ENCODE measurements around the gene CTPS1. TPM values are rescaled to one million over a fixed set of nuclear protein-coding genes. Genes with fewer than 3 reads are reported as not detected.

CTPS1 gene, protein sequence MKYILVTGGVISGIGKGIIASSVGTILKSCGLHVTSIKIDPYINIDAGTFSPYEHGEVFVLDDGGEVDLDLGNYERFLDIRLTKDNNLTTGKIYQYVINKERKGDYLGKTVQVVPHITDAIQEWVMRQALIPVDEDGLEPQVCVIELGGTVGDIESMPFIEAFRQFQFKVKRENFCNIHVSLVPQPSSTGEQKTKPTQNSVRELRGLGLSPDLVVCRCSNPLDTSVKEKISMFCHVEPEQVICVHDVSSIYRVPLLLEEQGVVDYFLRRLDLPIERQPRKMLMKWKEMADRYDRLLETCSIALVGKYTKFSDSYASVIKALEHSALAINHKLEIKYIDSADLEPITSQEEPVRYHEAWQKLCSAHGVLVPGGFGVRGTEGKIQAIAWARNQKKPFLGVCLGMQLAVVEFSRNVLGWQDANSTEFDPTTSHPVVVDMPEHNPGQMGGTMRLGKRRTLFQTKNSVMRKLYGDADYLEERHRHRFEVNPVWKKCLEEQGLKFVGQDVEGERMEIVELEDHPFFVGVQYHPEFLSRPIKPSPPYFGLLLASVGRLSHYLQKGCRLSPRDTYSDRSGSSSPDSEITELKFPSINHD
- 159 TPM for polyA plus RNA-seq (2012; ENCODE audit: insufficient read depth, insufficient read length)

DNA sequence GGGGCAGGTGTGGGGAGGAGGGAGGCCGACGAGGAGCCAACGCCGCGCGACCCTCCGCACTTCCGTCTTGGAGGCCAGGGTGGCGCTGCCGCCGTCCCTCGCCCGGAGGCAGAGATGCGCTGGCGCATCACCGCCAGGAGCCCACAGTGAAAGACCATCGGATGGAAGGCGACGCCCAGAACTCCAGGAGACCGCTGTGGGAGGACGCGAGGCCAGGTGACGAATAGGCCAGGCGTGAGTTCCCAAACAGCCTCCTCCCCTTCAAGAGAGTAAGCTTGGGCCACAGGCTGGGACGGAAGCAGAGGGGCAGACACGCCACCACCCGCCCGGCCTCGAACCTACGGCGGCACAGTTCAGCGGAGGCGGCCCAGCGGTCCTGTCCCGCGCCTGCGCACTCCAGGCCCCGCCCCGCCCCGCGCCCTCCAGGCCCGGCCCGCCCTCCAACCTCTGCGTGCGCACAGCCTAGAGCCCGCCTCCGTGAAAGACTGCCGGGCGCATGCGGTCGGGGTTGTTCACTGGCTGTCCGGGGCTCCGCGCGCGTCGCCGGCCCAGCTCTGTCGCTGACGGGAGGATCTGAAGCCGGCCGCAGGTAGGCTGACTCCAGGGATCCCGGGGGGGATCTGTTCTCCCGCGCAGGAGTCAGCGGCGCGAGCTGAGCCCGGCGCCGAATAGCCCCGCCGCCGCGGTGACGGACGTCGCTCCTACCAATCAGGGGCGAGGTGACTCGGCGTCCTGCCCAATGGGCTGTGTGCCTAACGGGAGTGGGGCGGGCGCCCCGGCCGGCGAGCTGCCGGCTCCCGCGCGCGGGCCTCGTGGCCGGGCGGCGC lies at the start of gene CTPS1:
Gene CTPS1, plus strand, starts transcription at position 456 of the 827 bp plus-strand sequence. CDS start 3,595 bp downstream, outside the sequence.
- peak within 1 kb of the TSS; percentile 74 for H3K4me3 ChIP-seq (ENCODE audit: low read length)
- peak; percentile 85 for DNase-seq (ENCODE audit: low read depth, low spot score)

DNA sequence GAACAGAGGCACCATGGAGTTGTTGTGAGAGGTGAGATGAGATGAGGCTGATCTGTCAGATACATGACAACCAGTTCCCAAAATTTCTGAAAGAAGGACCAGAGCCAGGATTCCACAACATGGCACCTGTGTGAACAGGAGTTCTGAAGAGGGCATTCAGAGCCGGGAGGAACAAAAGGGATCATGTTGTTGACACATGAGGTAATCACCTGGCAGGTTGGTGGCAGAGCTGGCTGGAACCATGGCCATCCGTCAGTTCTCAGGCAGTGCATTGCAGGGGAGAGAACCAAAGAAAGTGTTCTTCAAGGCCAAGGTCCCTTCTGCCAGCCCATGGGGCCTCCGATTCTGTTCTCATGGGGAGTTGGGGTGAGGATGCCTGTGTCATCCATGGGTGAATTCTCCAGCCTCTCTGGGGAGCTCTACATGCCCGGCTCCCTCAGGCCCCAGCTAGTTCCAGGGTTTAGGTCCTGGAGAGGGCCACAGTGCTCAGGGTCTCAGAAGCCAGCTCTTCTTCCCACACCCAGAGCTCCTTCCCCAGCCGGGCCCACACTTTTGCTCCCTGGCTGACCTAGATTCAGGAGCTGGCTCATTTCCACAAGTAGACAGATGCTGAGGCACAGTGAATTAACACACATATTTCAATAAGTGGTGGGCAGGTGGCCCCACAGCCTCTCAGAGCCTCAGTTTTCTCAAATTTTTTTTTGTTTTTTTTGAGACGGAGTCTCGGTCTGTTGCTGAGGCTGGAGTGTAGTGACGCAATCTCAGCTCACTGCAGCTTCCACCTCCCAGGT lies 49.1 kb upstream of the CTPS1 start:
- no peak overlapping the region for H3K4me3 ChIP-seq (ENCODE audit: low read length)
- DNase-seq (ENCODE audit: low read depth, low spot score), result no peak

DNA sequence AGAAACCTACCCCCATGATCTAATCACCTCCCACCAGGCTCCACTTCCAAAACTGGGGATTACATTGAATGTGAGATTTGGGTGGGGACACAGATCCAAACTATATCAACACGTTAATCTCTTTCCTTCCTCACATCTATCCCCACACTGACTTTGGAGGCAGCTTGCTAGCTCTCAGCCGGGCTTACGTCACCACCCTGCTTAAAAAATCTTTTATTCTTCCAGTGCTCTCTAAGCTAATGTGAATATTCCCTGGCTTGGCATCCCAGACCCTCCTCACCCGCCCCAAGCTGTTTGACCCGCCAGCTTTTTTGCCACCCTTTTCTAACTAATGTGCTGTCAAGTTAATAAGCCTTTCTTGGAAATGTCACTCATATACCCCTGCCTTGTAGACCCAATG lies 47.9 kb upstream of the CTPS1 start:
- no peak for DNase-seq (ENCODE audit: low read depth, low spot score)

DNA sequence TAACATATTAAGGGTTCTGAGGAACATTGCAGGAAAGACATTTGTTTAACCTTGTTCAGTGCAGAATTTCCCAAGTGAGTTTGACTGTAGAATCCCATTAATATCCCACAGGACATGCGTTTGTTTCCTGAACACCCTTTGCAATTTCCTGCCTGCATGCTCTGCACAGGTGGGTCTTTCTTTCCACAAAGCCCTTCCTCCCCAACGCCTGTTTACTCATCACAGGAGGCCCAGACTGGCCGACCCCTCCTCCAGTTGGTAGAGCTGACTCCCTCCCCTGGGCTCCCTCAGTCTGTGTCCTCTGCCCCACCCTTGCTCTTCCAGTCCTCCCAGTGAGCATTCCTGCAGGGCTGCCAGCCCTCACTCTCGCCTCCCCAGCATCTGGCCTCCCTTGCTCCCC lies 47.5 kb upstream of the CTPS1 start:
- H3K4me3 ChIP-seq (ENCODE audit: low read length), result no peak overlapping the region

More for the DNA sequence above, 47.9 kb upstream of the CTPS1 start:
- no peak overlapping the region for H3K4me3 ChIP-seq (ENCODE audit: low read length)

DNA sequence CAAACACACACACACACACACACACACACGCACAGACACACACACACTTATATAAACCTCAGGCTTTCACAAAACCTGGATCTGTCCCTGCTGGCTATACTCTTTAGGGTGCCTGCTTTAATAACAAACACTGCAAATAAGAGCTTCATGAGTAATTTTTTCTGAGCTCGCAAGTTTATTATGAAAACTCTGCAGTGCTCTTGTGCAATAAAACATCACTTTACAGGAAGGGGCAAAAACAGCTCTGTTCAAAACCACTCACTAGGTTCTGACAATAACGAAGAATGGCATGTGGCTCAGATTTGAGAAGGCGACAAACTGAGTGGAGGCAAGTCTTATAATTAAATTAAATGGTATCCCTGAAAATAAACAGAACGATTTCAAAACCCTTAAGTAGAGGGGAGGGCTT lies 42.6 kb upstream of the CTPS1 start:
- no peak for DNase-seq (ENCODE audit: low read depth, low spot score)
- H3K4me3 ChIP-seq (ENCODE audit: low read length), result no peak overlapping the region

More for the DNA sequence above, 47.5 kb upstream of the CTPS1 start:
- DNase-seq (ENCODE audit: low read depth, low spot score), result no peak

DNA sequence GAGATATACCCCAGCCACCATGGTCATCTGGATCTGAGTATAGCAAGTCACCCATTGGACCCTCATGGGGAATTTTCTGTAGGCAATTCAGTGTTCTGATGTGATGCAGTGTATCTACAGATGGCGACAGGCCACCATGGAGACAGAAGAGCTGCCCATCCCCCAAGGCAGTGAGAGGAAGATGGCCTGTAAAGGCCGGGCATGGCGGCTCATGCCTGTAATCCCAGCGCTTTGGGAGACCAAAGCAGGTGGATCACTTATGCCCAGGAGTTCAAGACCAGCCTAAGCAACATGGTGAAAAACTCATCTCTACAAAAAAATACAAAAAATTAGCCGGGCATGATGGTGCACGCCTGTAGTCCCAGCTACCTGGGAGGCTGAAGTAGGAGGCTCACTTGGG lies 41.1 kb upstream of the CTPS1 start:
- DNase-seq (ENCODE audit: low read depth, low spot score), result no peak
- H3K4me3 ChIP-seq (ENCODE audit: low read length), result no peak overlapping the region

DNA sequence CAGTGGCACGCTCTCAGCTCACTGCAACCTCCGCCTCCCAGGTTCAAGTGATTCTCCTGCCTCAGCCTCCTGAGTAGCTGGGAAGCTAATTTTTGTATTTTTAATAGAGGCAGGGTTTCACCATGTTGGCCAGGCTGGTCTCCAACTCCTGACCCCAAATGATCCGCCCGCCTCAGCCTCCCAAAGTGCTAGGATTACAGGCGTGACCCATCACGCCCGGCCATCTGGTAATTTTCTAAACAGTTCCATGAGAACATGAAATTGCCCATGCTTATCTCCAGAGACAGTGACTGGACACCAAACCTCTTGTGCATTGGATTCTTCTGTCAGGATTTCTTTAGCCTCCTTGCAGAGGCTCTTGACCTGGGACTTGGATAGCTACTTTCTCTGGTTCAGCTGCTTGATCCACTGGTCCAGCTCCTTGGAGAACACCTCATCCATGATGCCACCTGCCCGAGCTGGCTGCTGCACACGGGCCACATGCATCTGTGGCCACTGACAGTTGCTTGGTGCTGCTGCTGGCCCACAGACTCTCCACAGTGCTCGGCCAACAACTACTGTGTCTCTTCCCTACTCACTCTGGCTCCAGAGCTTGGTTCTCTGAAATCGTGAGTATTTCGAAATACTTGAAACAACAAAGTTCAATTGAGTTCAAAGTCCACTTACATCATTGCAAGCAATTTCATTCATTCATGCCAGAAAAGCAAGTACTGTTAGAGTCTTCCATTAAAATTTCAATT lies 40.0 kb upstream of the CTPS1 start:
- DNase-seq (ENCODE audit: low read depth, low spot score), result no peak
- no peak overlapping the region for H3K4me3 ChIP-seq (ENCODE audit: low read length)

DNA sequence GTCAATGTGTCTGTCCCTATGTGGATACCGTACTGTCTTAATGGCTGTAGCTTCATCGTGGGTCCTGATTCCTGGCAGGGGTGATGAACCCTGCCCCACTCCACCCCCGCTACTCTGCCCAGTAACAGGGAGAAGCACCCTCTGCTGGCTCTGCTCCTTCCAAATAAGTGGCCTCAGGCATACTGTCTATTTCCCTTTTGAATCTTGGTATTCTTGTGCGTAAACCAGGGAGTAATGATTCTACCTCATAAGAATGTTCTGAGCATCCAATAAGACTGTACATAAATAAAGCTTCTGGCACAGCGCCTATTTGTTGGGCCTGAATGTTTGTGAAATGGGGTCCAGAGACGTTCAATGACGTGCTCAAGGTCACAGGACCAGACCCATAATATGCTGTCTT lies 35.2 kb upstream of the CTPS1 start:
- no peak for DNase-seq (ENCODE audit: low read depth, low spot score)
- no peak overlapping the region for H3K4me3 ChIP-seq (ENCODE audit: low read length)

DNA sequence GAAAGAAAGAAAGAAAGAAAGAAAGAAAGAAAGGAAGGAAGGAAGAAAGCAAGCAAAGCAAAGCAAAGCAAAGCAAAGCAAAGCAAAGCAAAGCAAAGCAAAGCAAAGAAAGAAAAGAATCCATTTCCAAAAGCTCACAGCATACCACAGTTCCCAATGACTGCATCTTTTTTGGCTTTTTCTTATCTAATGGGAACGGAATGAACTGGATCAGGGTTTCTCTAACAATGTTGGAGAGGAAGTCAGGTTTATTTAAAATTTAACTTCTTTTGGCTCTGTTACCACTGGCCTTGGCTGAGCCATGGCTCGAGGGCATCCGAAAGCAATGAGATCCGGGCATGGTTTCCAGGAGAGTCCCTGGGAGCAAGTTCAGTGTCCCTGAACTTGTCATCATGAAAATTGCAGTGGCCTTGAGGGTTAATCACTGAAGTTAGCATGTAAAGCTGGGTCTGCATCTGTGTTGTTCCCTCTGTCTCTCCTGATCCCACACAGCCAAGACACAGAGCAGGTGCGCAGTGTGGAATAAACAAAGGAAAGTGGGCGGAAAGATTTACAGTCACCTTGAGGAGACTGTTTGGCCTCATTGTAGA lies 34.6 kb upstream of the CTPS1 start:
- DNase-seq (ENCODE audit: low read depth, low spot score), result no peak
- H3K4me3 ChIP-seq (ENCODE audit: low read length), result no peak overlapping the region

DNA sequence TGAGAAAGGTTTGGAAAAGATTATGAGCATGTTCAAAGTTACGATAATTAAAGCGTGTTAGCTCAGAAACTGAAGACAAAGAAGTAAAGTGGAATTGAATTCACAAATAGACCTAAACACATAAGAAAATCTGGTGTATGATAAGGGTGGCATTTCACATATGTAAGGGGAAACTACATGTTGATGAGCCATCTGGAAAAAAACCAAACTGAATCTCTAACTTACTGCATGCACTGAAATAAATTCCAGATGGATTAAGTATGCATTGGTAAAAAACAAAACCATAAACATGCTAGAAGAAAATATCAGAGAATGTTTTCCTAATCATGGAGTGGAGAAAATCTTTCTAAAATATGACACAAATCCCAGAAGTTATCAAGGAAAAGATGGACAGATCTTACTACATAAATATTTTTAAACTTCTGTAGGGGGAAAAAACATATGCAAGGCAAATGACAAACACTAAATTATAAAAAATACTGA lies 34.0 kb upstream of the CTPS1 start:
- no peak for DNase-seq (ENCODE audit: low read depth, low spot score)
- H3K4me3 ChIP-seq (ENCODE audit: low read length), result no peak overlapping the region

DNA sequence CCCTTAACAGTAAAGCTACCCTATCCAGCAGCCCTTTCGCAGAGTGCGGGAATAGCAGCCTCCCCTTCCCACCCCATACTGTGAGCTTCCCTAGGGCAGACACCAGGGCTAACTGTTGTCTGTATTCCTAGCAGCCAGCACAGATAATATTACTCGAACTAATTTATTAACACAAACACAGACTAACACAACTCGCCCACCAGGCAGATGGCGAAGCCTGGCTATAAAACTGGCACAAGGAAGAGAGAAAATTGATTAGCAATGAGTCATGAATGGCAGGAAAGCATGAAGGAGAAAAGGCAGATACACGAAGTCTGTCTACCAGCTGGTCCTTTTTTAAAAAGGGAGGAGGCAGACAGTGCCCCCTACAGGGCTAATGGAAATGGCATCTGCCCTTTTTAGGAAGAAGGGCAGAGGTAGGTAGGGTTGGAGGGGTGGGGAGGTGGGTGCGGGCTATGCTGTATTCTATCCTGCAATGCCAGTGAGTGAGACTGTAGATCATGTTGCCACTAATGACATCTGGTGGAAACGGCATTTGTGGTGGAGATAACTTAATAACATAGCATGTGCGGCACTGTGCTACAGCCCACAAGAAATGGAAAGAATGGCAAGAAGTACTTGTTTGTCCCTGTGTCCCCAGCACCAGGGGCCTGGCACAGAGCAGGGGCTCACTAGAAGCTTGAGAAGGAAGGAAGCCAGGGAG lies 30.6 kb upstream of the CTPS1 start:
- DNase-seq (ENCODE audit: low read depth, low spot score), result peak; percentile 37
- H3K4me3 ChIP-seq (ENCODE audit: low read length), result no peak overlapping the region

DNA sequence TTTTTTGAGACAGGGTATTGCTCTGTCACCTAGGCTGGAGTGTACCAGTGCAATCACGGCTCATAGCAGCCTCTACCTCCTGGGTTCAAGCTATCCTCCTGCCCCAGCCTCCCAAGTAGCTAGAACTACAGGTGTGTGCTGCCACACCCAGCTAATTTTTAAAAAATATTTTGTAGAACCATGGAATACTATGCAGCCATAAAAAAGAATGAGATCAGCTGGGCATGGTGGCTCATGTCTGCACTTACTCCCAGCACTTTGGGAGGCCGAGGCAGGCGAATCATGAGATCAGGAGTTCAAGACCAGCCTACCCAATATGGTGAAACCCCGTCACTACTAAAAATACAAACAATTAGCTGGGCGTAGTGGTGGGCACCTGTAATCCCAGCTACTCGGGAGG lies 29.9 kb upstream of the CTPS1 start:
- DNase-seq (ENCODE audit: low read depth, low spot score), result no peak
- H3K4me3 ChIP-seq (ENCODE audit: low read length), result no peak overlapping the region

DNA sequence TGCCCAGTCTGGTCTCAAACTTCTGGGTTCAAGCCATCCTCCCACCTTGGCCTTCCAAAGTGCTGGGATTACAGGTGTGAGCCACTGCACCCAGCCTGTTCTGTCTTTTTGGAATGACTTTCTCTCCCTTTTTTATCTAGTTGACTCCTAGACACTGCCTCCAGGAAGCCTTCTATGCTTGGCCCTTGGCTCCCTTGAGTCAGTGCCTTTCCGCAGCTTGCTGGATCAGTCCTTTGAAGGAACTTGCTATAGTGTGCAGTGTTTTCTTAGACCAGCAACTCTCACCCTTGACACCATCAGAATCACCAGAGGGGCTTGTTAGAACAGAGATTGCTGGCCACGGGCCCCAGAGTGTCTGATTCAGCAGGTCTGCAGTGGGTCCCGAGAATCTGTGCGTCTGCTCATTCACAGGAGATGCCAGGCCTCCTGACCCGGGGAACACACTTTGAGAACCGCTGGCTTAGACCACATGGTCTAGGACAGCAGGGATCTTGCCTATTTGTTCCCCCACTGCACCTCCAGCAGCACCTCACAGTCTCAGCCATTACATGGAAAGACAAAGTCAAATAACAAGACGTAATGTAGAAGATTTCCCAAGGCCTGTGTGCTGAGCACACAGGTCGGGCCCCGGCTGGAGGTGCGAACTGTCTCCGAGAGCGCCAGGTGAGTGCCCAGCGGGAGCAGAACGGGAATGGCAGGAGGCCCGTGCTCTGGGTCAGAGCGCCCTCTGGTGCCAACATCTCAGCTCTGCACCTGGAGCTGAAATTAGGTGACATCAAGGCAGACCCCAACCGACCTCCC lies 27.4 kb upstream of the CTPS1 start:
- DNase-seq (ENCODE audit: low read depth, low spot score), result peak; percentile 10
- H3K4me3 ChIP-seq (ENCODE audit: low read length), result no peak overlapping the region

DNA sequence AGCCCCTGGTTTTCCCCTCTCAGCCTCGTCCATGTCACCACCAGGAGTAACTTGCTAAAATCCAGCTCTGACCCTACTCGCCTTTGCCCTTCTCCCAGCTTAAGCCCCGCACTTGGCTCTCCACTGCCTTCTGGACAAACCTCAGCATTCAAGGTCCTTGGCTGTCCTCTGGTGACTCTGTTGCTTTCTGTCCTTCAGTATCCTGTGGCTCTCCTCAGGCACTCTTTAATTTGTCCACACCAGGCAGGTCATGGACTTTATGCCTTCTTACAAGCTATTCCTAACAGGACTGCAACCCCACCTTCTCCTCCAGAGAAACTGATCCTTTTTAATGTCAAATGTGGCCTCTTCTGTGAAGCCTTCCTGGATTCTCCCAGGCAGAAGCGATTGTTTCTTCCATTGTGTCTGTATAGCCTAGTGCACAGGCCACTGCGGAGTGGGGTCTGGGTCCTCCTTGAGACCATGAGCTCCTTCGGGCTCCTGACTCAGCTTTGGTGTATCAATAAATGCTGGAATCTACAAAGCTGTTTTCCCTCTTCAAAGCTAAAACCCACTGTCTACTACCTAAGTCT lies 26.7 kb upstream of the CTPS1 start:
- H3K4me3 ChIP-seq (ENCODE audit: low read length), result no peak overlapping the region

DNA sequence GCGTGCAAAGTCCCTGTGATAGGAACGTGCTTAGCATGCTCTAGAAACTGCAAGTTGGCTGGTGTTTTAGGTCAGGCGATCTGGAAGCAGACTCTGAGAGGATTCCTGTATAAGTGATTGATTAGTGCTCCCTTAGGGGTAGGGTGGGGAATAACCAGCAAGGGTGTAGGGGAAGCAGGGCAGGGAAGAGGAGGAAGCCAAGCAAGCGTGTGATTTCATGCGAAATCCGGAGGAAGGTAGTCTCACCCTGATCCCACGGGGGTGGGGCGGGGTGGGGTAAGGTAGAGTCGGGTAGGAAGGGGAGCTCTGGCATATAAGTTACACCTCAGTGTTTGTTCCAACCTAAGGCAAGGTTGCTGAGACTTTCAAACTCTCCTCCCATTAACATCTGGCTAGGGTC lies 24.9 kb upstream of the CTPS1 start:
- no peak for DNase-seq (ENCODE audit: low read depth, low spot score)

More for the DNA sequence above, 26.7 kb upstream of the CTPS1 start:
- DNase-seq (ENCODE audit: low read depth, low spot score), result no peak

DNA sequence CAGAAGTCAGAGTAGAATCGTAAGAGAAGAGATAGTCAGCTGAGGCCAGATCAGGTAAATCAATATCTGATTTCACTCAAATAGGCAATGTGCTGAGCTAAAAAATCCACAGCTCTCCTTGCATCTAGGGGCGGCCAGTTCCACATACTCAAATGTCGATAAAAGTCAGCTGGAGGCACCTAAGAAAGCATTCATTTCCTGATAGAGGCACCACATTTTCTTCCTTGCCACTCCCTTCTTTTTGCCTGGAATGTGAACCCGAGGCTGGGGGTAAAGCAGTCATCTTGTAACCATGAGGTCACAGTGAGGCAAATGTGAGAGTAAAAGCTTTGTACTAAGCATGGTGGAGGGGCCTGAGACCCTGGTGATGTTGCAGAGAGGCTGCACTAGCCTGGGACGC lies 24.2 kb upstream of the CTPS1 start:
- no peak for DNase-seq (ENCODE audit: low read depth, low spot score)
- H3K4me3 ChIP-seq (ENCODE audit: low read length), result no peak overlapping the region

More for the DNA sequence above, 24.9 kb upstream of the CTPS1 start:
- no peak overlapping the region for H3K4me3 ChIP-seq (ENCODE audit: low read length)
